Measurements from ENCODE around the gene PCDH9.

PCDH9 gene

DNA sequence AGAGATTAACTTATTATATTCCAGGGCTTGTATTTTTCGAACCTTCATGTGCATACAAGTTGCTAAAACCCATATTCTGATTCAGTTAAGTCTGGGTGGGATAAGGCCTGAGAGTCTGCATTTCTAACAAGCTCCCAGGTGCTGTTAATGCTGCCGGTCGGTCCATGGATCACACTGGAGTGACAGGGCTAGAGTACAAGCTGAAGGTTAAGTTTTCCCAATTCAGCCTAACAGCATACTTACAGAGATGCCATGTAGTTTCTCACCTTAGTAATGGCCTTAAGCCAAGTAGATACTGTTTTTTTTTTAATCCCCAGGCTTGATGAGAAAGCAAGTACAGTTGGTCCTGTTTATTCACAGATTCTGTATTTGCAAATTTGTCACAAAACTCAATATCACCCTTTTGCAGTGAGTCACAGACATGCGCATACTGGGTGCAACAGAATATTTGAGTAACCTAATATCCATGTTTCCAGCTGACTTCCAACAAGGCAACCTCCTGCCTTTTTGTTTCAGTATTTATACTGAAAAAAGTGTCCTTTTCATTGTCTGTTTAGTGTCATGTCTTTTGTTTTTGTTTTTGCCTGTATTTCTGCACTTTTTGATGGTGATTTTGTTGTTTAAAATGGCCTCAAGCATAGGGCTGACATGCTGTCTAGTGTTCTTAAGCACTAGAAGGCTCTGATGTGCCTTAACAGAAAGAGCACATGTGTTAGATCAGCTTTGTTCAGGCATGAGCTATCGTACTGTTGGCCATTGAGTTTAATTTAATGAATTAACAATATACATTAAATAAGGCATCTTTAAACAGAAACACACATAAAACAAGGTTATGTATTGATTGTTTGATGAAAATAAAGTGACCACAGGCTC is 875.0 kb downstream of the PCDH9 start:
- DNase-seq, result no peak

DNA sequence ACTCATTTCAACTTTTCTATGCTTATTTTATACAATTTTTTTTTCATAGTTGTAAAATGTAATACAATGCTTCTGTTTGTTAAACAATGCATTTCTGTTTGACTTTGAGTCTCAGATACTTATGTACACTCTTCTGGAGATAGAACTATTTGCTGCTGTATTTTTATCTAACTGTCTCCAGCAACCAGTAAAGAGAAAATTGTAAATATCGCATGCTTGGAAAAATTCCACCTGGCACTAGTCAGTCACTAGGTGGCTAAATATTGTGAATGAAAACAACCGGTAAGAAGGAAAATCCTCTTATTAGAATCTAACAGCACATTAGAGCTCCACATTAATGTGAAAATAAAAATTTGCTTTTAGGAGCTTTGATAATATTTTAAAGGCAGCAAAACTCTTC is 876.5 kb downstream of the PCDH9 start:
- no peak for DNase-seq

DNA sequence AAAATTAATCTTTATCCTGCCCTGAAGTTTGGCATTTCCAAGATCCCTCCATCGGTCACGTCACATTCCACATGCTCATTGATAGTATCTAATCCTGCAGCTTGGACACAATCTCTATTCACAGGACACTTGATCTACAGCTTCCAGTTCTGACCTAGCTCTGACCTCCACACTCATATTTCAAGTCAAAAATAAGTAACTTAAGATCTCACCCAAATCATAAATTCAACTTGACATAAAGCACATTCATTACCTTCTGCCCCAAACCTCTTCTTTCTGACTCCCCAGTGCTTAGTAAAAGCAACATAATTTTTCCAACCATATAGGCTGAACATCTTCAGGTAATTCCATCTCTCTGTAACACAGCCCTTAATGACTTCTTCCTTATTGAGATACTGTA is 880.2 kb downstream of the PCDH9 start:
- DNase-seq, result no peak

DNA sequence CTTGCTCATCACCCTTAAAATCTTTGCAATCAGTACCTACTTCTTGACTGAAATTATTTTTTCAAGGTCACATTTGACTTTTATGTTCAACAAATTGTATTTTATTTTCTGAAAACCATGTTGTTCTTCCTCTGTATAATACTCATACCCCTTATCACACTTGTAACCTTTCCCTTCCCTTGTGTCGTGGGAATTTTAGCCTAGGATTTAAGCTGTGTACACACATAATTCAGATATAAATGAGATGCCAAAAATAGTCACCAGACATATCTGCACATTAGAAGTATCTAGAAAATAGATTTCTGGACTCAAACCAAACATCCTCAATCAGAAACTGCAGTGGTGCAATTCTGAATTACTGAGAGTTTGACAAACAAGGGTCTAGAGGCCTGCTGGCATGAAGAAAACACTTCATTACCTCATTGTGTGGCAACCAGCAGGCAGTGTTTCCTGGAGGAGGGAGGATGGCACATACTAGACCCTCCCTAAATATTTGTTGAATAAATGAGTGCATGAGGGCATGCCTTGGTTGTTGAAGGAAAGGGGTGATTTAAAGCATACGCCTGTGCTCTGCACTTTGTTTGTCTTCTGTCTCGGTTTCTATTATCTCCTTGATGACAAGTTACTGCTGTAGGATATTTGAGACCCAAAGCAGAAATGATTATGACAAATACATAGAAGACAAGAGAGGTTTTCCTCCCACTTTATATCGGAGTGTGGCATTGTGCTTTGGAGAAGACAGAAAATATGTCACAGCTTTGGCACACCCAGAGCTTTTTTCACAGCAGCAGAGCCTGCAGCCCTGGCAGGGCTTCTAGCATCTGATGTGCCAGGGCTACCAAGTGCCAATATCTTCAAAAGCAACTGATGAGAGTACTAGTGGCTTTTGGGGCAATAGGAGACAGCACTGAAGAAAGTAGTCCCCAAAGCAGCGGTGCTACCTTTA is 881.1 kb downstream of the PCDH9 start:
- DNase-seq, result no peak

DNA sequence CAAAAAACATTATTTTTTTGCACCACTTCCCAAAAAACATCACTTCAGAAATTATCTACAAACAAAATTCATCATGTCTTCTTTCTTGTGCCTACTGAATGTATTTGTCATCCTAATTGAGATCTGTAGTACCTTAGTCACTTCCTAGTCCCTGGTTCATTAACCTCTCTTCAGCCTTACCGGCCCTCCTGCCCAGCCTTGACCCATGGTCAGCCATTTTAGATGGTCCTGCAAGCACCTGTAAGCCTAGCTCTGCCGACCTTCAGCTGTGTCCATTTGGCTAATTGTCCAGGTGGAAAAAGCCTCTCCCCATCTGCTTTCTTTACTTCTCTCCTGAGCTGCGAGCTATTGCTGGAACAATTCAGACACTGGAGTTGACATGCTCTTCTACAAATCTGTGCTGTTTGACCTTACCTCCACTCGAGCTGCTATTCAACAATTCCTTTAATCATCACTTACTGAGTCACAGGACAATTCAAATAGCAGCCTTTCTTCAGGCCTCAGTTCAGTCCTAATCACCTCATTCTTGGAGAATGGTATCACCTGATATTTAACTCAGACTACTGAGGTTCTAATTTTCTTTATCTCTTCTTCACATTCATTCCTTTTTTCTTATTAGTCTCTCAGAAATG is 882.5 kb downstream of the PCDH9 start:
- no peak for DNase-seq

DNA sequence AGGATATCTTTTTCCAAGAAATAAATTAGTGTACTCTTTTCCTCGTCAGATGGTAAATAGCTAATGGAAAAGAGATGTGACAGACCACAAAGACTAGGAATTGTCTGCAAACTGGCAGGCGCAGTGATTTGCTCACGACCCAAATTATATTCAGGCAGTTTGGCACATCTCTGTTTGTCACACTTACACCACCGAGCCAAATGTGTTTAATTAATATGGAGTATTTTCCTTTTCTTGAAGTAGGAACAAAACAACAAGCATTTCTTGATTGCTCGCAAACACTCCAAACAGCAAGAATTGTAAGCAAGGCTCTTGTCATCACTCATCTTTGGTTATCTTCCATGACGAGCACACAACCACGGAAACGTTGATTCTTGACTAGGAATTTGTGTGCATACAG is 884.2 kb downstream of the PCDH9 start:
- DNase-seq, result no peak

DNA sequence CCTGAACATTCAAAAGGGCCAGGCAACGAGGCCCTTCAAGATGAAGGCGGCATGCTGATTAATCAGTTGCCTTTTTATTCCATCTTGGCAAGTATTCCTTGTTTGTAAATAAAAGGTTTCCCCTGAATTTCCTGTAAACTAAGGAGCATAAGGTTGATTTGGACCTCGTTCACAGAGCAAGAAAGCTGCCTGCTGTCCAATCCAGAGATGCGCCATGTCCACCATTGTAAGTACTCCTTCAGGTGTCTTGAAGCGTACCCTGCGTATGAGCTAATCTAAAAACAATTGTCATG is 884.7 kb downstream of the PCDH9 start:
- no peak for DNase-seq

DNA sequence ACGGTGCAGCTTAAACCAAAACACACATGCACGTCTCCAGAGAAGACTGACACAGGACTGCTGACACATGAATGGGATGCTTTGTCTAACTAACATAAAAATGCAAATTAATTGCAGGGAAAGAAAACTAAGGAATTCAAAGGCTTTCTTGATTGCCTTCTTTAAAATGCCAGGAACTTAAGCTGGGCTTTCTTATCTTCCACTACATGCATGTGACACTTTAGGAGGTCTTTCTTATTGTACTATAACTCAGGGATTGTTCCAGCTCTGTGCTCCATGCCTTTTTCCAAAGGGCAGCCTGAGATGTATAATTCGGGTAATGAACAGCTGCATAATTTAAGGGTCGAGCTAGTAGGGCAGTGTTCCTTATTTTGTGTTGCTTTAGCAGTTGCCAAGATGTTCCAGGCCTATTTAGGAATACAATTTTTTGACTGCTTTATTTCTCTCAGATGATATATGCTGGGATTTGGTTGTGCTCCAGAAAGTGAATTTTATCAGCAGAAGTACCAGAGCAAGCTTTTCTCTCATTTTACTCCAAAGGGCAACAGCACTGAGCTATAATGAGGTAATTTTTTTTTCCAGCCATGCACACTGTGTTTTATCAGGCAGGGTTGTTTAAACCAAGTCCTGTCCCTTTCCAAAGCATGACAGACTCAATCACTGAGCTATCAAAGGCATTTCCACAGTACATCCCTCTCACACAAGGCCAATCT is 885.2 kb downstream of the PCDH9 start:
- no peak for DNase-seq

DNA sequence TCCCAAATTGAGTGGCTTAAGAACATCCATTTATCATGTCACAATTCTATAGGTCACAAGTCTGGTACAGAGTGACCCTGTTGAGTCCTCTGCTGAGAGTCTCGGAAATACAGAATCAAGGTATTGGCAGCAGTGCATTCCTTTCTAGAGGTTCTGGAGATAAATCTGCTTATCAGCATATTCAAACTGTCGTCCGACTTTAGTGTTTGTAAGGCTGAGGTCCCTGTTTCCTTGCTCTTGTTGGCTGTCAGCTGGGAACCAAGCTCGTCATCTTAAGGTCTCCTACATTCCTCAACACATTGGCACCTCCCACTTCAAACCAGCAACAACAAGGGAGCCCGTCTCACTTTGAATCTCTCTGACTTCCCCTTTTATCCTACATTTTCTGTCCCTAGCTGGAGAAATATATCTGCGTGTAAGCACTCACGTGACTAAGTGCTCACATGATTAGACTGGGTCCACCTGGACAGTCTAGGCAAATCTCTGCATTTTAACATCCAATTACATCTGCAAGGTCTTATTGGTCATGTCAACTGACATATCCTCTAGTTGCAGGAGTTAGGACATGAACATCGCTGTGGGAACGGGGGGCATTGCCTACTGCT is 886.8 kb downstream of the PCDH9 start:
- DNase-seq, result no peak

DNA sequence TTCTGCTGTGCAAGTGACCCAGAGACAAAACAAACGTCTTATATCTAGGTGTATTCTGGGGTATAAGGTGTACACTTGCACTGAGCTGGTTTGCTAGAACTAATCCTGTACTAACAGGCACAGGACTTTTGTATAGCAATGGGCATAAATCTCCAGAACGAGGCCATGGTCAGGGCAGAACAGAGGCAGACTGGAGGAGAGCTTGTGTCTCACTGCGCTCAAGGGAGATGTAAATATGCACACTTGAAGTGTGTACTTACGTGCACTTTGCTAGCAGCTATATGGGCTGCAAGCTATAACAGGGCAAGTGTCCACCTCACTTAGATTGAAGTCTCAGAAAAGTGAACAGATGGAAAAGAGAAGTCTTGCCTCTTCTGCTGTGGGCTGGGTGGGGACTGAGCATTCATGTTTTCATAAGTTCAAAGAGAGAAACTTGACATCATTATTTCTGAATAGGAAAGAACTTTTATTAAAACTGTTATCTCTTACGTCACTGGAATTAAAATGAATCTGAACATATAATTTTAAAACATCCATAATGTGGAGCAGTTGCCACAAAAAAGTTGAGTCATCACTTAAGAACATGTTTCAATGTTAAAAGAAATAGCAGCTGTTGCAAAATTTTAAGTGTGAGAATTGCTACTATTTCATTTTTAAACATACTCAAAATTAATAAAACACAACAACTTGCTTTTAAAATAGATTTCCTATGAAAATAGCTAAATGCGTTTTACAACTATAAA is 888.3 kb downstream of the PCDH9 start:
- DNase-seq, result no peak

DNA sequence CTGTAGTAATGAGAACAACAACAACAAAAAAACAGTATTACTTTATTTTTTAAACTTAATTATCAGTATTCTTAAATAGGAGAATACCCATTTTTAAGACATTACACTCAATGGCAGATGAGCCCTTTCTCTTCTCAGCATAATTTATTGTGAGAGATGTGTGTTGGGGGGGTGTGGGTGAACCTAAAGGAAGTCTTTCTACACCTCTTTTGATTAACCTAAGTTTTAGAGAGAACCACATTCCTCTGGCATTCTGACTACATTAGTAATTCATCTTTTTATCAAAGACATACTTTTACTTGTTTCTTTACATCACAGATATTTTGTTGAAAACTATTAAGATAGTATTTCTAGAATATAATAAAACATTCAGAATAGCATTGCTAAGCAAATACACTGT is 890.9 kb downstream of the PCDH9 start:
- no peak for DNase-seq

DNA sequence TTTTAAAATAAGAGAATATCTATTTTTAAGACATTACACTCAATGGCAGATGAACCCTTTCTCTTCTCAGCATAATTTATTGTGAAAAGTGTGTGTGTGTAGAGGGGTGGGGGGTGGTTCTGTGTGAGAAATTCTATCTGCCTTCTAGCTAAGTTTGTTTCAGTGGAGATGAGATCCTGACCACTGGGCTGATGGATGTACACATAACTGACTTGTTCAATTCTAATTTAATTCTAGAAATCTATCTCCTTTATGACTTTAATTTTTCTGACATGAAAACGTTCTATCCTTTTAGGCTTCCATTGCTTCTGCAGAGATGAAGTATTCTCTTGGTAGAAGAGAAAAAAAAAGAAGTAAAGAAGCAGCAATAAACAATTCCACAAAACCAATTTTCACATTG is 891.6 kb downstream of the PCDH9 start:
- no peak for DNase-seq

DNA sequence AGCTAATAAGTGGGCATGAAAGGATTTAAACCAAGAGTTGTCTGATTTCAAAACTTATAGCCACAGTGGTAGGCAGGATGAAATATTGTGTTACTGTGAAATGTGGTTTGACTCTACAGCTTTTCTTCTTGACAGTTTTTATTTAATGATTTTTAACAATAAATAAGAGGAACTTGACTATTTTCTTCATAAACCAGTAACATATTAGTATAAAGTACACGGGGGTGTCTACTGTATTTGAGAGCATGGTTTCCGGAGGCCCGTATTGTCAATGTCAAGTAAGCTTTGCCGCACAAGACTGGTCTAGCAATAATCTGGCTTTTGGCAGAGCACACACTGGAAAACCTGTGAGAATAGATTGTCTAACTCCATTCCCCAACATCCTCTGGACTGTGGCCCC is 894.5 kb downstream of the PCDH9 start:
- no peak for DNase-seq

DNA sequence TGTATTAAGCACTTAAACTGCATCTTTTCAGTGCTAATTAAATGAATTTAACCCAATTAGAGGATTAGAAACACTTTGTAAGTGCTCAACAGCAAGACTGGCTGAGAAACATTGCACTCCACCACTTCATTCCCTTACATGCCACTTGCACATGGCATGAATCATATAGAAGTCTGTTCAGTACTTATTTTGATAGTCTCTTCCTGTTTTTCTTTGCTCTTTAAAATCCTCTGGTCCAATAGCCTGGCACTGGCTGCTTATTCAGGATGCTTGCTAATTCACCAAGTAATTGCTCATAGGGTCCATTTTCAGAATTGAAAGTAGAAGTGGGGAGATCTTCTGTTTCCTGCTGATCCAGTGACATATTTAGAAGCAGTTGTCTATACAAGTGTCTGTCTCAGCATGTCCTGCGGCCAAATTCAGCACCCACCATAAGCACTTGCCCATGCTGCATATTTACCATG is 900.1 kb downstream of the PCDH9 start:
- DNase-seq, result no peak

DNA sequence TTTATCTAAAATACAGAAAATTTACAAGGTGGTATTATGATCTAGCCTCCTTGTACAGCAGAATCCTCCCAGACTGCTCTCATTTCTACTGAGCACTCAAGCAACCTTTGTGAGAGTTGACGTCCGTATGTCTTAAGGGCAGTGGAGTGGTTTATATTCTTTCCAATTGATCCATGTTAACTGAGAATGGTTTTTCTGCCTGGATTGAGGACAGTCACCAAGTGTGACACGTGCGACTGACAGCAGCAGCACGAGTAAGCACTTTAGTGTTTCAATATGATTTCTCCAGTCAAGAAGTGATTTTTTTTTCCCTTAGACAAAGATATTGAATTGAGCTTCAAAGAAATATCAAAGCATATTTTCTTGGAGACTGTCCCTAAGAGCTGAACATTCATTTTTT is 901.7 kb downstream of the PCDH9 start:
- no peak for DNase-seq

DNA sequence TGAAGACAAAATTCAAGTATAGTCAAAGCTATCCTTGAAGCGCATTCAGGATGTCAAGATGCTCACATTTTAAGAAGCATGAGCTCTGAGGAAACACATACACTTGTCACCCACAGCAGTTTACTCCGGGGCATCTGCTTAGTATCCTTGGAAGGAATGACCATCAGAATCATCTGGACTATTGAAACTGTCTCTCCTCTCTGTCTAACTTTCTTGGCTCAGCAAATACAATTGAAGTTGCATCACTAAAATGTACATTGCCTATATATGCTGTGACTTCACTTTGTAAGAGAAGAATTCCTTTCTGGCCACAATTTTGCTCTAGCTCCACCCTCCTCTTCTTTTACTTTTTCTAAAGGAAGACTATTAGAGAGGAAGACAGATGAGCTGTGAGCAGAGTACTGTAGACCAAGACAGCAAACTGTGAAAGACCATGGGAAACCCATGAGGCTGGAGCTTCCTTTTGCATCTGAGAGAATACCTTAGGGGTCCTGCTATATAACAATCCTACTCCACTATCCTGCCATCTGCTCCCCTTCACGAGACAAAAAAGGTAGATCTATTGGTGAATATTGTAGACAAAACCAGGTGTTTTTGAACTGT is 906.3 kb downstream of the PCDH9 start:
- no peak for DNase-seq

DNA sequence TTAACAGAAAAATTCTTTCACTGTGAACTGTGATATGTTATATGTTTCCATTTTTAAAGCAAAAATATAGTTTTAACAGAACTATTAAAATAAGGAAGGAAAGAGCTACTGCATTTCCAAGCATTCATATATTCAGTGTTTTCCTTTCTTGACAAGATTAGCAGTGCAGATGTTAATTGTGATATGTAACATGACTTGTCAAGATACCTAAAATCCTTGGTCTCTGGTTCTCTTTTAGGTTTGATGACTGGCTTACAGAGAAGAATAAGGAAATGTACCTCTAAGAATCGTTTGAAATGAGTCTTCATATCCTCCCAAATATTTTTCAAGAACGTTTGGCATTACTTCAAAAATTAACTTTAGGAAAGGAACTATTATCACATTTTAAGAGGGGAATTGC is 907.2 kb downstream of the PCDH9 start:
- DNase-seq, result no peak

DNA sequence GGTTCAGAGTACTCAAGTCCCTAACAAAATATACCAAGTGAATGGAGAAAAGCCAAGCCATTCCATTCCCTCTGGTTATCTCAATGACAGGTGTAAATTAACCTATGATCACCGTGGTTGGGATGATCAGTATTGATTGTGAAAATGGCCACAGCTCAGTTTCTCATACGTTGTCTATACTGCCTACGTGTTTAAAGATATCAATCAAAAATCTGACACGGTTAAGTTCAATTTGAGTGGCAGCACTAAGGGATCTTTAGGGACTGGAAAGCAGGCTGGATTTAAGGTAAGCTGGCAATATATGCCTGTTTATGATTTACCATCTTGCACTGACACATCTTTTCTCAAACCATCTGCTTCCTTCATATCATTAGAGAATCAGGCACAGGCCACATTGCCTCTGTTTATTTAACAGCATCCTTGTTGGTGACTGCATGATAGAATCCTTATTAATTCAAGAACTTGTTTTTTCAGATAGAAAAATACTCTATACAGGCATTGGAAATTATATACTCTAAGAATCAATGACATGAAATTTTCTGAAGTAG is 907.9 kb downstream of the PCDH9 start:
- DNase-seq, result no peak

DNA sequence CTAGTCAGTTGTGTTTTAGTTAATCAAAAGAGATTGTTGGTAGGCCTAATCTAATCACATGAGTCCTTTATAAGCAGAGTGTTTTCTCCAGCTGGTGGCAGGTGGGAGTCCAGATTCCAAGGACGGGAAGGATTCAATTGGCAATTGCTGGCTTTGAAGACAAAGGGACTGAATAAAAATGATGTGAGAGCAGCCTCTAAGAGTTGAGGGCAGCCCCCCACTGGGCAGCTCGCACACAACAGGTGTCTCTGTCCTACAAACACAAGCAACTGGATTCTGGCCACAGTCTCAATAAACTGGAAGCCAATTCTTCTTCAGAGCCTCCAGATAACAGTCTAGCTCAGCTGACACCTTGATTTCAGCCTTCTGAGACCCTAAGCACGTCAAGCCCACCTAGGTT is 915.2 kb downstream of the PCDH9 start:
- no peak for DNase-seq

DNA sequence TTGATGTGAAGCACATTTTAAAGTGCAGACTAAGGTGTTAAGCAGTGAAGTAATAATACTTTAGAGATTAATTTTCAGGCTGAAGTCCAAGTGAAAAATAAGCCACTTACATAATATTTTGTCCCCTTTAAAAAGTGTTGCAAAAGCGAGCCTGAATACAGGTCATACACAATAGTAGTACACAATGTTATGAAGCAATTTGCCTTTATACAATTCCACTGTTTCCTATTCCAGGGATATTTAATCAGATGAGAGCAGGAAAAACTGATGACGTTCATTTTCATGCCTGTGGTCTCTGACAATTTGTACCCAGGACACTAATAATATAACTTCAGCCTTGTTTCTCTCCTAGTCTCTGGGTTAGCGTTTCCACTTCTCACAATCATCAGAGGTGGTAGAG is 916.7 kb downstream of the PCDH9 start:
- DNase-seq, result no peak

All from activated gamma-delta T cell (primary cell).